GM19372 (cell line): ENCODE results near the gene DDX18.

ENCODE experiments used
- ATAC-seq: cut with Tn5 transposase; IDR thresholded peaks from one replicate; pipeline ENCODE4 v1.9.1; 2021; ENCODE audit warnings: mild to moderate bottlenecking, low read depth, moderate library complexity; ENCODE audit not compliant: unreplicated experiment

DDX18 gene

DNA sequence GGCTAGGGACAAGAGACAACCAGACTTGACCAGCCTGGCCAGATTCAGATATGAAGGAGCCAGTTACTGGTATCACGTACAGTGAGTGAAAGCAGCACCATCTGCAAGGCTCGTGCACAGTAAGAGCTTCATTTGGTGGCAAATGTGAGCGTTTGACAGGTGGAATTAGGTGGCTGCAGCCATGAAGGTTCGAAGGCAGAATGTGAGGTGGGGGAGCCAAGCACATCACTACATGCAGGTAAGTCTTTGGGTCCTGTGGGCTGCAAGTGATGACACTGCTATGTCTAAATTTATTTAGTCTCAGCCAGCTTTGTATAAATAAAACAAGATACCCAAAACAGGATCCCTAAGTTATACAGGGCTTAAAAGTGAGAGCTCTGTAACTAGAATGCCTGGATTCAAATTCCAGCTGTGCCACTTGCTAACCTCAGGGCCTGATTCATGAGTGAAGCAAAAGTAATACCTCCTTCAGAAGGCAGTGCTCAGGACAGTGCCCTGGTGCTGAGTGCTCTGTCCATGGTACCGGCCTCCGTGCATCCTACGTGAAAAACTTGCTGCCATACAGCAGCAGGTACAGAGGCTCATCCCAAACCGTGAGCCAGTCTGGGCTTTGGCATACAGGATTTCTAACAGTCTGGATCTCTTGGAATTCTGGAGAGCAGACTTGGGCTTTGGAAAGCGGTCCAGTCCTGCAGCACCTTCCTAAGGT, 18.6 kb downstream of the DDX18 start:
- no peak for ATAC-seq

GRCh38 chr2:117833911-117834310, 19.4 kb downstream of the DDX18 start:
- no peak for ATAC-seq

DNA sequence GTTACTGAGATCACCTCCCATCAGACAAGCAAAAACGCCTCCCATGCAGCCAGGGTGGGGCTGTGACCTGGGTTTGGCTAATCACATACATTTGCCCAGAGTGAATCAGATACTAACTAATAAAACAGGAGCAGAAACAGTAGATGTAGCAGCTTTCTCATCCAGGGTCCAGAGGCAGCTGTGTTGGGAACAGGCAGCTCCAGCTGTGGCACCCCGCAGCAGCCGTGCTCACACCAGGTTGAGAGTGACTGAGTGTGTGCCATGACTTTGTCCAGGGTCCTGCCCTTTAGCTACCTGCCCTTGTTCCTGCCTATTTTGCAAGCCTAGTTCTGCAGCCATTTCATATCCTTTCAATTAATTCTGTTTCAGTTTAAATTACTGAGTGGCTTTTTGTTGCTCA, 20.5 kb downstream of the DDX18 start:
- ATAC-seq: no peak

- ATAC-seq: peak; percentile 90
Measured at GRCh38 chr2:117835990-117836760, 21.7 kb downstream of the DDX18 start.

DNA sequence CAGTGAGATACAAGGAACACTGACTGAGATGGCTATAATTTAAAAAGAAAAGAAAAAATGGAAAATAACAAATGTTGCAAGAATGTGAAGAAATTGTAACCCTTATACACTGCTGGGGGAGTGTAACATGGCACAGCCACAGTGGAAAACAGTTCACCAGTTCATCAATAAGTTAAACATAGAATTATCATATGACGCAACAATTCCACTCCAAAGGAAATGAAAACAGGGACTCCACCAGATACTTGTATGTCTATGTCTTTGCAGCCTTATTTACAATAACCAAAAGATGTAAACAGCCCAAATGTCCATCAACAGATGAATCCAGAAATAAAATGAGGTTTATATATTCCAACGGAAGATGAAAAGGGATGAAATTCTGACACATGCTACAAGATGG, 30.8 kb downstream of the DDX18 start:
- ATAC-seq: no peak

DNA sequence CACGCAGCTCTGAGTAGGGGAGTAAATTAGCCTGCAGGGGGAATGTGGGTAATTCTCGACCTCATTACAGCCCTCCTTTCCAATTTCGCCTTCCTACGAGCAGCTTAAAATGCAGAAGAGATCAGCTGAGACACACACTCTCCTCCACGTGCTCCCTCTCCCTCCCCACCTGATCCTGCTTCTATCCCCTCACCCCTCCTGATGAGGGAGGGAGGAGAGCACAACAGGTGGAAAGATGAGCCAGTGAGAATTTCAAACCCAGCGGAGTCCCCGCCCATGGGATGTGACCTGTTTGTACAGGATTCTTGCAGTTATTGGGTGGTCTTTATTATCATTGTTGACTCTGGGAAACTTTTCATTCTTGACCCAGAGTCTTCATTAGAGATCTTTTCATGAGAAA, 35.5 kb downstream of the DDX18 start:
- ATAC-seq: no peak

DNA sequence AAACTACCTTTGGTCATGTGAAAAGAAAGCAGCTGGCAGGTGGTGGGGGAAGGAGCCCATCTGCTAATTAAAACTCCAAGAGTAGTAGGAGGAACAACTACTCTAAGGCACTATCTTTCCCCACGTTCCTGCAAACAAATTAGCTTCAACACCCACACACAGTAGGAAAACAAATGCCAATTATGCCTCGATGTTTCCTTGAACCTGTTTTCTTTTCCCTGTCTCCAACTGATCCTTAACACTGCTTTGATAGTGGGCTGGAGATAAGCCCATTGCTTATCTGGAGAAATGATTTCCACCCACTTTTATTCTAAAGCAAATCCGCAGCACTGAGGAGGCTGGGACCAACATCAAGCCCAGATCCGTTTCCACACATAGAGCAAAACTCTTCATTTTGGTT, 36.0 kb downstream of the DDX18 start:
- no peak for ATAC-seq

DNA sequence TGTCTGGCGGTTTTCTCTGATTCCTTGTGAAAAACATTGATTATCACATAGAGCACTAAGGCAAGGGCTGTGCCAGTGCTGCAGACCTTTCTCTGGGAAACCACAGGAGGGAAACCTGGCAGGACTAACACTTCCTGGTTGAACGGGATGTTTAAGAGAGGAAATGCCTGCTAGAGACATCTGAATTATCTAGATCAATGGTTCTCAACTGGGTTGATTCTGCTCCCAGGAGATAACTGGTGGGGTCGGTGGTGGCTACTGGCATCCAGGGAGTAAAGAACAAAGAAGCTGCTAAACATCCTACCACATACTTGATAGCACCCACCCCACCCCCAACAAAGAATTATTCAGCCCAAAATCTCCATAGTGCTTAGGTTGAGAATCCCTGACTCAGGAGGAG, 37.5 kb downstream of the DDX18 start:
- no peak for ATAC-seq

DNA sequence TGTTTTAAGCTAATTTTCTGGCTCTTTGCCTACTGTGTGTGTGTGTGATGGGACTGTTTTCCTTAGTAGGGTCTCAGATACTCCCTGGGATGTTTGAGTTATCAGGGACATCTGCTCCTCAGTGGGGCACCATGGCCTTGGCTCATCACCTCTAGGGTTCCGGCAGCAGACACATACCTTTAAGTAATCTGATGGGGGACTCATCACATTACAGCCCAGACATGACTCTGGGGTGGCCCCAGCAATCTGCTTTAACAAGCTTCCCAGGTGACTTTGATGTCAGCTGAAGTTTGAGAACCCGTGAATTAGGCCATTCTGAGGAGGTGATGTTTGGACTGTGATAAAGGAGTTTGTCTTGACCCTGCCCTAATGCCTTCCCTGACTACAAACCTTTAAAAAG, 38.8 kb downstream of the DDX18 start:
- no peak for ATAC-seq

GRCh38 chr2:117853873-117854272, 39.4 kb downstream of the DDX18 start:
- no peak for ATAC-seq

GRCh38 chr2:117854610-117855009, 40.1 kb downstream of the DDX18 start:
- no peak for ATAC-seq

GRCh38 chr2:117855886-117856285, 41.4 kb downstream of the DDX18 start:
- ATAC-seq: no peak

DNA sequence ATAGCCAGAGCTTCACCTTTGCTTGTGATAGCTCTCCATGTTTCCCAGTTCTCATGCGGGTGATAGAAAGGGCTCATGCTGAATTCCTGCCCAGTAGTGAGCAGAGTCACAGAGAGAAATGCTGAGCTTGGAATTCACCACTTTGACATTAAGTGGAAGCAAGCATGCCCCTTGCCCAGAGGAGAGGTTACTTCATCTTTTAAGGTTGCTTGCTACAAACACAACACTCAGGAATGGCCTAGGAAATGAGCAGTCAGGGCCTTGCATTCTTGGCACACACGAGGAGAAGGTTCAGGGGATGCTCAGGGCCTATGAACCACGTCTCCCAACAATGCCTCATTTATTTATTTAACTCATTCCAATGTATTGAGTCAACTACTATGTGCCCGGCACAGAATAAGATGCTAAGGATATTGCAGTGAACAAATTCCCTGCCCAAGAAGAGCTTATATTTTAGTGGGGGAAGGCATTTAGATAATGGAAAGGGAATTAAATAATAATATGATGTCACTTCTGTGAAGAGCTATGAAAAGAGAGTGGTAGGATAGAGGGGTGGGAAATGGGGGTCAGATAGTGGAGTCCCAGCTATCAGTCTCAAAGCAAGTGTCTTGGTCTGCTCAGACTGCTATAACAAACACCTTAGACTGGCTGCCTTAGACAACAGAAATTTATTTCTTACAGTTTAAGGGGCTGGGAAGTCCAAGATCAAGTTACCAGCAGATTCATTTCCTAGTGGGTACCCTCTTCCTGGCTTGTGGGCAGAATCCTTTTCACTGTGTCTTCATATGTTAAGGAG, 42.1 kb downstream of the DDX18 start:
- no peak for ATAC-seq

DNA sequence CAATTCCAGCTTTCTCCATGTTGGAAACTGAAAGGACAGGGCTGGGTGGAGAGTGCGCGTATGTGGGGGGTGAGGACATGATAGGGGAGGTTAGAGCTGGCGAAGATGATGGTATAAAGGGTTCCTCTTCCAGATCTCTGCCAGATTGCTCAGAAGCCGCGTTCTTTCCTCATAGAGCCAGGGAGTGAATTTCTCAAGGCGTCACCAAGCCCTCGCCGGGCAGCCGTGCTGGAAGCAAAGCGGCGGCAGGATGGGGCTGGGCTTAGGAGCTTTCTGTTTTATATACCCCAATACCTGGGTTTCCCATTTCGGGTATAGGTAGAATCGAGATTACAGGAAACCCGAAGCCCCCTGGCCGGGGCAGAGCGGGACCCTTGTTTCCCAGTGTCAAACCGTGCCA, 43.8 kb downstream of the DDX18 start:
- no peak for ATAC-seq

GRCh38 chr2:117858892-117859531, 44.5 kb downstream of the DDX18 start:
- no peak for ATAC-seq

DNA sequence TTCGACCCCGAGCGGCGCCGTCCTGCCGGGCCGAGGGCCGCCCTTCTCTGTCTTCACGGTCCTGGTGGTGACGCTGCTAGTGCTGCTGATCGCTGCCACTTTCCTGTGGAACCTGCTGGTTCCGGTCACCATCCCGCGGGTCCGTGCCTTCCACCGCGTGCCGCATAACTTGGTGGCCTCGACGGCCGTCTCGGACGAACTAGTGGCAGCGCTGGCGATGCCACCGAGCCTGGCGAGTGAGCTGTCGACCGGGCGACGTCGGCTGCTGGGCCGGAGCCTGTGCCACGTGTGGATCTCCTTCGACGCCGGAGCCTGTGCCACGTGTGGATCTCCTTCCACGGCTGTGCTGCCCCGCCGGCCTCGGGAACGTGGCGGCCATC, 45.0 kb downstream of the DDX18 start:
- ATAC-seq: no peak

DNA sequence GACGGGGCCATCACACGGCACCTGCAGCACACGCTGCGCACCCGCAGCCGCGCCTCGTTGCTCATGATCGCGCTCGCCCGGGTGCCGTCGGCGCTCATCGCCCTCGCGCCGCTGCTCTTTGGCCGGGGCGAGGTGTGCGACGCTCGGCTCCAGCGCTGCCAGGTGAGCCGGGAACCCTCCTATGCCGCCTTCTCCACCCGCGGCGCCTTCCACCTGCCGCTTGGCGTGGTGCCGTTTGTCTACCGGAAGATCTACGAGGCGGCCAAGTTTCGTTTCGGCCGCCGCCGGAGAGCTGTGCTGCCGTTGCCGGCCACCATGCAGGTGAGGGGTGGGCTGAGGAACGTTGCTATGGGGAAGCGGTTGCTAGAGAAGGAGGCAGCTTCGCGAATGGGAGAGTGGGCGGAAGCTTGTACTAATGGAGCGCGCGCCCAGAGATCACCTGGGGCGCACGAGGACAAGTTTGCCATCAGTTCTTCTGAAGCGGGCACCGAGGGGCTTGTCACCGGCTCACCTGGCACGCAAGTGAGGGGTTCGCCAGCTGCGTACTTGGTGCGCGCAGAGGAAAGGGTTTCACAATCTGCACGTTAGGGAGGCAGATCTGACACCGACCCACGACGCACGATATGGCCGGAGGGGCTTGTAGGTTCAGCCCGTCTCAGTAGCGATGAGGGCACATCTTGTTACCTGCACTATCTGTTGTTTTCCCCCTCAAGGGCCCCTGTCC, 45.6 kb downstream of the DDX18 start:
- no peak for ATAC-seq

DNA sequence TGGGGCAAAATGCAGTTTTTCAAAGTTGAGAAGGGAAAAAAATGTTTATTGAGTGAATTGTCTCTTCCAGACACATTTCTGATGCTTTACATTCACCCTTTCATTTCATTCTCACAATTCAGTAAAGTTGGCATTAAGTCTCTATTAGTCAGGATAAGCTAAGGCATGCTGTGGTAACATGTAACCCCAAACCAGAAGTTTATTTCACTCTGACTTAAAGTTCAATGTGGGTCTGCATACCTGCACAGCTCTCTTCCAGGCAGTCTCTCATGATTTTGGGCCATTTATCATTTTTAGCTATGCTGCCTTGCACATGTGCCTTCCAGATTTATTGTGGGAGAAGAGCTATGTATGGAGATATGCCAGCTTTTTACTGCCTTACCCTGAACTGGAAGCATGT, 48.0 kb downstream of the DDX18 start:
- no peak for ATAC-seq

GRCh38 chr2:117875786-117876185, 61.3 kb downstream of the DDX18 start:
- ATAC-seq: no peak

GRCh38 chr2:117879003-117879402, 64.5 kb downstream of the DDX18 start:
- ATAC-seq: no peak
